GM19240 (cell line): ENCODE measurements around the gene GPC5.

ENCODE experiments used
- DNase-seq: peaks from one replicate; pipeline ENCODE4 v3.0.0; 2011; ENCODE audit warnings: low spot score; ENCODE audit not compliant: insufficient read length

GPC5 gene

GRCh38 chr13:91534996-91535395, 136.6 kb downstream of the GPC5 start:
- no peak for DNase-seq

GRCh38 chr13:91537376-91537775, 139.0 kb downstream of the GPC5 start:
- no peak for DNase-seq

GRCh38 chr13:91539286-91540157, 141.1 kb downstream of the GPC5 start:
- DNase-seq: no peak

GRCh38 chr13:91540158-91540736, 141.8 kb downstream of the GPC5 start:
- DNase-seq: no peak

- no peak for DNase-seq
These were observed 146.3 kb downstream of the GPC5 start for GRCh38 chr13:91544723-91545122.

GRCh38 chr13:91546900-91547299, 148.5 kb downstream of the GPC5 start:
- no peak for DNase-seq

- DNase-seq: no peak
These were observed 155.2 kb downstream of the GPC5 start for GRCh38 chr13:91553584-91553983.

- no peak for DNase-seq
These were observed 155.7 kb downstream of the GPC5 start for GRCh38 chr13:91554101-91554500.

GRCh38 chr13:91557328-91558090, 159.1 kb downstream of the GPC5 start:
- DNase-seq: no peak

- DNase-seq: no peak
These were observed 165.4 kb downstream of the GPC5 start for GRCh38 chr13:91563799-91564198.

- DNase-seq: no peak
These were observed 166.0 kb downstream of the GPC5 start for GRCh38 chr13:91564396-91564795.

GRCh38 chr13:91565296-91565695, 166.9 kb downstream of the GPC5 start:
- no peak for DNase-seq

- DNase-seq: no peak
These were observed 169.2 kb downstream of the GPC5 start for GRCh38 chr13:91567485-91568207.

- no peak for DNase-seq
These were observed 173.3 kb downstream of the GPC5 start for GRCh38 chr13:91571681-91572080.

GRCh38 chr13:91572439-91572838, 174.0 kb downstream of the GPC5 start:
- DNase-seq: no peak

GRCh38 chr13:91572944-91573598, 174.7 kb downstream of the GPC5 start:
- DNase-seq: no peak

- no peak for DNase-seq
These were observed 176.3 kb downstream of the GPC5 start for GRCh38 chr13:91574766-91575165.

GRCh38 chr13:91576590-91576989, 178.2 kb downstream of the GPC5 start:
- no peak for DNase-seq

- DNase-seq: no peak
These were observed 180.9 kb downstream of the GPC5 start for GRCh38 chr13:91579320-91579719.

GRCh38 chr13:91580749-91581148, 182.3 kb downstream of the GPC5 start:
- no peak for DNase-seq

GRCh38 chr13:91586609-91587008, 188.2 kb downstream of the GPC5 start:
- DNase-seq: no peak
